Neural crest cell (in vitro differentiated cells): ENCODE measurements around the gene ERC2. TPM values are rescaled to one million over a fixed set of nuclear protein-coding genes. Genes with fewer than 3 reads are reported as not detected.

ENCODE experiments used
- DNase-seq: peaks from one replicate; pipeline ENCODE4 v3.0.0; 2021; ENCODE audit warnings: low read depth, mixed read lengths, low spot score
- H3K27ac Mint-ChIP-seq: one replicate; pipeline ENCODE4 v1.8.0; 2021; ENCODE audit warnings: mild to moderate bottlenecking, mixed read lengths; ENCODE audit not compliant: unreplicated experiment
- H3K27me3 Mint-ChIP-seq: 2 replicates; pipeline ENCODE4 v1.8.0; 2021; ENCODE audit warnings: low read depth, mild to moderate bottlenecking, mixed read lengths
- H3K36me3 Mint-ChIP-seq: 2 replicates; pipeline ENCODE4 v1.8.0; 2021; ENCODE audit warnings: low read depth, mild to moderate bottlenecking, mixed read lengths
- H3K4me1 Mint-ChIP-seq: 2 replicates; pipeline ENCODE4 v1.8.0; 2021; ENCODE audit warnings: mixed read lengths
- H3K4me3 Mint-ChIP-seq: one replicate; pipeline ENCODE4 v1.8.0; 2021; ENCODE audit warnings: mild to moderate bottlenecking, mixed read lengths
- H3K9me3 Mint-ChIP-seq: 2 replicates; pipeline ENCODE4 v1.8.0; 2021; ENCODE audit warnings: mixed read lengths
- CTCF ChIP-seq: fragments of 200-600 bp; sonication (generic); conservative IDR thresholded peaks from 2 replicates; pipeline ENCODE4 v1.5.0; 2021; ENCODE audit warnings: antibody characterized with exemption, mild to moderate bottlenecking
- total RNA-seq: library from RNA; stranded (reverse); gene quantifications from 2 replicates; pipeline ENCODE4 v1.2.1, GENCODE V29; 2021

Gene ERC2
- total RNA-seq, 1 donor from 2014 or later: 13.5 TPM

DNA sequence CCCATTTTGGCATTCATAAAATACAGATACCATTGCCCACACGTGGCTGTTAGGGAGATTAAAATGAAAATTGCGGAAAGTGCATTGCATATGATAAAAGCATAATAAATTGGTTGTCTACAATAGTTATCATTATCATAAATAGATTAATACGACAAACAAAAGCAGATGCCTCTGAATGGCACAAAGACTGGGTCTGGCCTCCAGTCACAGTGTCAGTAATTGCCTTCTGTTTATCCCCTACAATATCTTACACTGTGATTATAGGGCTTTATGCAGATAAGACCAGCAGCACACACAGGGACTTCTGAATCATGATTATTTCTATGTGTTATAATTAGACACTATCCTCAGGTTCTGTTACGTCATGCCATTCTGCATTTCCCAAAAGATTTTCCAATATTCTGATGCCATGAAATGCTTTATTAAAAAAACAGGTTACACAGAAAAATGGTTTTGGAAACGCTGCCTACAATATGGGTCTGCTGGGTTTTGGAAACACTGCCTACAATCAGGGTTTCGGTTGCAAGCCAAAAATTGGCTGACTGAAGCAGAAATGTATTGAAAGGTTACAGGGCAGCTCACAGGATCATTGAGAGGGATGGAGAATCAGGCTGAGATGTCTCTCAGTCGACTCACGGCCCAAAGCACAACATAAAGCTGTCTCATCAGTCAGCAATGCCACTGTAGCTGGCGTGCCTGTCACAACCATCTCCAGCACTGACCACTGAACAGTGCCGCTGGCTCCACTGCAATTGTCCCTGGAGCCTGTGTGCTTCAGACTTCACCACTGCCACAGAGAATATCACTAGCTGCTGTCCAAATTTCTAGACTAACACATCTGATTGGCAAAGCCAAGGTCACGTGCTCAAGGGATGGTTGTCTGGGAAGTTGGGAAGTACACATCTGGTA is 248.1 kb downstream of the ERC2 start:
- Mint-ChIP-seq H3K4me1 (no peaks in the 10 kb centered on the region), H3K27ac (no peak overlapping the region), H3K4me3 (no peak overlapping the region), H3K27me3 (no peaks in the 10 kb centered on the region), H3K9me3 (no peaks in the 10 kb centered on the region), H3K36me3 (peaks cover 4% of the 10 kb centered on the region)
- DNase-seq: no peak
- TF ChIP-seq CTCF: no peak

- Mint-ChIP-seq H3K4me1 (peaks cover 6% of the 10 kb centered on the region), H3K9me3 (peaks cover 9% of the 10 kb centered on the region), H3K4me3 (no peak overlapping the region), H3K36me3 (peaks cover 9% of the 10 kb centered on the region), H3K27ac (no peak overlapping the region), H3K27me3 (no peaks in the 10 kb centered on the region)
- no peak for TF ChIP-seq CTCF
- no peak for DNase-seq
Measured at GRCh38 chr3:56209982-56210751, 258.1 kb downstream of the ERC2 start.

- H3K36me3 Mint-ChIP-seq: peaks cover 9% of the 10 kb centered on the region
- no peak overlapping the region for H3K27ac Mint-ChIP-seq
Measured at GRCh38 chr3:56207922-56208321, 260.3 kb downstream of the ERC2 start.

GRCh38 chr3:56205406-56205805 is 262.9 kb downstream of the ERC2 start:
- Mint-ChIP-seq H3K9me3 (no peaks in the 10 kb centered on the region), H3K4me1 (peaks cover 6% of the 10 kb centered on the region), H3K27me3 (no peaks in the 10 kb centered on the region), H3K4me3 (no peak overlapping the region), H3K27ac (no peak overlapping the region), H3K36me3 (no peaks in the 10 kb centered on the region)
- DNase-seq: no peak
- TF ChIP-seq CTCF: no peak

More at GRCh38 chr3:56207922-56208321, 260.3 kb downstream of the ERC2 start:
- no peaks in the 10 kb centered on the region for H3K27me3 Mint-ChIP-seq
- TF ChIP-seq CTCF: no peak
- H3K4me1 Mint-ChIP-seq: peaks cover 6% of the 10 kb centered on the region
- DNase-seq: no peak
- no peak overlapping the region for H3K4me3 Mint-ChIP-seq
- H3K9me3 Mint-ChIP-seq: peaks cover 9% of the 10 kb centered on the region

DNA sequence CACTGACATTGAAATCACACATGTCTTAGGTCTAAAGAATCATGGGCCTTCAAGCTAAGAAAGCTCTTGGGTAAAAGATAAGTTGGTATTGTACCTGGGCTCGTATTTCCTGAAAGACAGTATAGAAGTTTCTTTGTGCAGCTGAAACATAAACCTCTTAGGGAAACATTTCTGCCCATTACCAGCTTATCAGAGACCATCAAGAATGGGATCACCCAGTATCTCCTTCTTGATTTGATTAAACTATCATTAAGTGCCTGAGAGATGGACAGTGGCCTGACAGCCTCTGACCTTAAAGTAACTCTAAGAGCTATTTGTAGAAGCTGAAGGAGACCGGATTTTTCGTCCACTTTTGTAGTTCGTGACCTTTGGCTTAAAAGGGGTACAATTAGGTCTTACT is 265.3 kb downstream of the ERC2 start:
- H3K27ac Mint-ChIP-seq: no peak overlapping the region
- no peaks in the 10 kb centered on the region for H3K36me3 Mint-ChIP-seq
- no peak for DNase-seq
- H3K4me1 Mint-ChIP-seq: no peaks in the 10 kb centered on the region
- TF ChIP-seq CTCF: no peak
- H3K9me3 Mint-ChIP-seq: no peaks in the 10 kb centered on the region
- H3K27me3 Mint-ChIP-seq: no peaks in the 10 kb centered on the region
- no peak overlapping the region for H3K4me3 Mint-ChIP-seq
